ENCODE measurements around the gene CDC42BPB. TPM values are rescaled to one million over a fixed set of nuclear protein-coding genes. Genes with fewer than 3 reads are reported as not detected.

CDC42BPB gene
- total RNA-seq, 2 experiments from 2014 or later: 6.4 to 7.4 TPM

DNA sequence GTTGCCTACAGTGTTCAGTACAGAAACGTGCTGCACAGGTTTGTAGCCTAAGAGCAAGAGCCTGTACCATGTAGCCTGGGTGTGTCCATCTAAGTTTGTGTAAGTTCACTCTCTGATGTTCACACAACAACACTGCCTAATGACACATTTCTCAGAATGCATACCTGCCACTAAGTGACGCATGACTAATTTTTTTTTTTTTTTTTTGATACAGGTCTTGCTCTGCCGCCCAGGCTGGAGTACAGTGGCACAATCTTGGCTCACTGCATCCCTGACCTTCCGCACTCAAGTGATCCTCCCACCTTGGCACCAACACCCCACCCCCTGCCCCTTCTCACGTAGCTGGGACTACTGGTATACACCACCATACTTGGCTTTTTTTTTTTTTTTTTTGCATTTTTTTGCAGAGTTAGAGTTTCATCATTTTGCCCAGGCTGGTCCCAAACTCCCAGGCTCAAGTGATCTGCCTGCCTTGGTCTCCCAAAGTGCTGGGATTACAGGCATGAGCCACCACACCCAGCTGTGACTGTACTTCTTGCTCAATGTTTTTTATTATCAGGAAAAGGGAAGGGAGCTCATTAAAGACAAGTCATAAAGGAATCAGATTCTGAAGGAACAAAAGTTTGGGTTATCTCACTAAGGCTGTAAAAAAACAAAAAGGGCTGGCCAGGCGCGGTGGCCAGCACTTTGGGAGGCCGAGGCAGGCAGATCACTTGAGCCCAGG is 10.0 kb upstream of the CDC42BPB start:
- H3K4me3 Mint-ChIP-seq: no peak overlapping the region
- no peaks in the 10 kb centered on the region for H3K27me3 Mint-ChIP-seq
- no peak overlapping the region for H3K27ac Mint-ChIP-seq
- intact Hi-C loops (cut with micrococcal nuclease): no loop called here
- no peaks in the 10 kb centered on the region for H3K9me3 Mint-ChIP-seq
- no peaks in the 10 kb centered on the region for H3K4me1 Mint-ChIP-seq (ENCODE audit: low read depth)
- DNase-seq: no peak
- no peaks in the 10 kb centered on the region for H3K36me3 Mint-ChIP-seq
- CTCF ChIA-PET: interaction anchor here (1.1 kb wide), 1 partner anchor 37 kb away, joined by 3 read pairs; no protein-coding TSS in a partner anchor
- POLR2A ChIA-PET: no interaction called here

DNA sequence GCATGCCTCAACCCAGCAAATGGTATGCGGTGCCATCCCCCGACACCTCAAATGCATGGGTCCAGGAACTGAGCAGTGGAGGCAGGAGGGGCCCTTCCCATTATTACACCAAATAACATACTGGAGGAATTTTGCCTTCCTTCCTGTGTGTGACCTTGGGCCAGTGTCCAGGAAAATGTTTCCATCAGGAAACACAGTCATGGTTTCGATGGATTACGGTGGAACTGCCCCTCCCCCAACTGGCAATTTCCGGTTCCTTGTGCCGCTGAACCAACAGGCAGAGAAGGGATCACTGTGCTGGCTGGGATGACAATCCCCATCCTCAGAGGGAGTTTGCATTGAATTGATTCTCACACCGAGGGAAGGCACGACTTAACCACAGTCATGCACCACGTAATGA is 9.1 kb upstream of the CDC42BPB start:
- H3K4me3 Mint-ChIP-seq: no peak overlapping the region
- H3K27me3 Mint-ChIP-seq: no peaks in the 10 kb centered on the region
- POLR2A ChIA-PET: no interaction called here
- CTCF ChIA-PET: no interaction called here
- intact Hi-C loops (cut with micrococcal nuclease): no loop called here
- H3K9me3 Mint-ChIP-seq: no peaks in the 10 kb centered on the region
- H3K36me3 Mint-ChIP-seq: no peaks in the 10 kb centered on the region
- no peak for DNase-seq
- H3K4me1 Mint-ChIP-seq (ENCODE audit: low read depth): no peaks in the 10 kb centered on the region
- no peak overlapping the region for H3K27ac Mint-ChIP-seq

DNA sequence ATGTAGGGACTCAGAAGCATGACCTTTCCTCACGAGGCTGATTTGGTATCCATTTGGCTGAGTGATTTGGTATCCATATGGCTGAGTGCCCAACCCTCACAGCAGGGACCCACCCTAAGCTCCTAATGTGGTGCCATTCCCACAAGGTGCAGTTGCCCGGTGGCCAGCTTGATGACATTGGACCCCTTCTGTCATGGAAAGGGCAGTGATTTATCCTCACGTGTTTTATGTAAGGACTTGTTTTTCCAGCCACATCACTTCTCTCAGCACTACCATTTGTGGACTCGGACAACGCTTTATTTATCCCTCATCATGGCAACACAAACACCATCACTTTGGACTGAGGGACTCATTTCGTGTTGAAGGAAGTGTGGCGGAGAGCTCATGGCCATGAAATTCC is 8.5 kb upstream of the CDC42BPB start:
- Mint-ChIP-seq H3K4me1 (ENCODE audit: low read depth) (no peaks in the 10 kb centered on the region), H3K9me3 (no peaks in the 10 kb centered on the region), H3K27me3 (no peaks in the 10 kb centered on the region), H3K4me3 (no peak overlapping the region), H3K27ac (no peak overlapping the region), H3K36me3 (no peaks in the 10 kb centered on the region)
- DNase-seq: no peak
- intact Hi-C loops (cut with micrococcal nuclease): no loop called here
- POLR2A ChIA-PET: no interaction called here
- CTCF ChIA-PET: no interaction called here

DNA sequence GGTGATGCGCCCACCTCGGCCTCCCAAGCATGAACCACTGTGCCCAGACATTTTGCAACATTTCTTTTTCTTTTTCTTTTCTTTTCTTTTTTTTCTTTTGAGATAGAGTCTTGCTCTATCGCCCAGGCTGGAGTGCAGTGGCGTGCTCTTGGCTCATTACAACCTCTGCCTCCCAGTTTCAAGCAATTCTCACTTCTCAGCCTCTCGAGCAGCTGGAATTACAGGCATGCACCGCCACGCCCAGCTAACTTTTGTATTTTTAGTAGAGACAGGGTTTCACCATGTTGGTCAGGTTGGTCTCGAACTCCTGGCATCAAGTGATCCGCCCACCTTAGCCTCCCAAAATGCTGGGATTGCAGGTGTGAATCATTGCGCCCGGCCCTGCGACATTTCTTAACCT is 7.6 kb upstream of the CDC42BPB start:
- no peaks in the 10 kb centered on the region for H3K36me3 Mint-ChIP-seq
- POLR2A ChIA-PET: no interaction called here
- CTCF ChIA-PET: no interaction called here
- no peak for DNase-seq
- H3K27ac Mint-ChIP-seq: no peak overlapping the region
- H3K4me1 Mint-ChIP-seq (ENCODE audit: low read depth): no peaks in the 10 kb centered on the region
- H3K9me3 Mint-ChIP-seq: no peaks in the 10 kb centered on the region
- H3K4me3 Mint-ChIP-seq: no peak overlapping the region
- intact Hi-C loops (cut with micrococcal nuclease): no loop called here
- H3K27me3 Mint-ChIP-seq: peaks cover 3% of the 10 kb centered on the region

DNA sequence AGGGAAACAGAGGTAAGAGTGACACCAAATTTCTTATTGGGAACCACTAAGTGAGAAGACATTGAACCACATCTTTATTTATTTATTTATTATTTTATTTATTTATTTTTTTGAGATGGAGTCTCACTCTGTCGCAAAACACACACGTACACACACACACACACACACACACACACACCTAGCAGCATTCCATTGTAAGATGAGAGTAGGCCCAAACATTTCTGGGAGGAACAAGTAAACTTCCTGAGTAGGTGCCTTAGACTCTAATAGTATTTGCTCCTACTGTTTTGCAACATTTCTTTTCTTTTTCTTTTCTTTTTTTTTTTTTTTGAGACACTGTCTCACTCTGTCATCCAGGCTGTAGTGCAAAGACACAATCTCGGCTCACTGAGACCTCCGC is 7.1 kb upstream of the CDC42BPB start:
- no peak overlapping the region for H3K27ac Mint-ChIP-seq
- H3K27me3 Mint-ChIP-seq: peaks cover 7% of the 10 kb centered on the region
- DNase-seq: no peak
- no peaks in the 10 kb centered on the region for H3K36me3 Mint-ChIP-seq
- no peaks in the 10 kb centered on the region for H3K4me1 Mint-ChIP-seq (ENCODE audit: low read depth)
- ChIA-PET CTCF (interaction anchor here (1.4 kb wide), 1 partner anchor 370 kb away, joined by 5 read pairs; no protein-coding TSS in a partner anchor), POLR2A (no interaction called here)
- intact Hi-C loops (cut with micrococcal nuclease): no loop called here
- H3K9me3 Mint-ChIP-seq: no peaks in the 10 kb centered on the region
- no peak overlapping the region for H3K4me3 Mint-ChIP-seq

DNA sequence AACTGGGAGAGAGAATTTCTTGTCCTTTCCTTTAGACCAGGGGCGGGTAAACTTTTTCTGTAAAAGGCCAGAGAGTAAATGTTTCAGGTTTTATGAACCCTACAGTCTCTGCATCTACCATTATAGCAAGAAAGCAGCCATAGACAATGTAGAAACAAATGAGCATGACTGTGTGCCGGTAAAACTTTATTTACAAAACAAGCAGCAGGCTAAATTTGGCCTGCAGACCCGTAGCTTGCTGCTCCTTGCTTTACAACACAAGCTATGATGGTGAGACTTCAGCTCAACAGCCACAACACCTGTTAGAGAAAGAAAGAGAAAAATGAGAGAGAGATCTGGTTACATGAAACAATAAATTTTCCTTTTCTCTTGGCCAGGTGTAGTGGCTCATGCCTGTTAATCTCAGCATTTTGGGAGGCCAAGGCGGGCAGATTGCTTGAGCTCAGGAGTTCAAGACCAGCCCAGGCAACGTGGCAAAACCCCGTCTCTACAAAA is 4.2 kb upstream of the CDC42BPB start:
- no peak overlapping the region for H3K27ac Mint-ChIP-seq
- H3K36me3 Mint-ChIP-seq: no peaks in the 10 kb centered on the region
- POLR2A ChIA-PET: no interaction called here
- CTCF ChIA-PET: no interaction called here
- H3K4me1 Mint-ChIP-seq (ENCODE audit: low read depth): no peaks in the 10 kb centered on the region
- peaks cover 12% of the 10 kb centered on the region for H3K27me3 Mint-ChIP-seq
- no peak overlapping the region for H3K4me3 Mint-ChIP-seq
- intact Hi-C loops (cut with micrococcal nuclease): no loop called here
- H3K9me3 Mint-ChIP-seq: no peaks in the 10 kb centered on the region
- no peak for DNase-seq

DNA sequence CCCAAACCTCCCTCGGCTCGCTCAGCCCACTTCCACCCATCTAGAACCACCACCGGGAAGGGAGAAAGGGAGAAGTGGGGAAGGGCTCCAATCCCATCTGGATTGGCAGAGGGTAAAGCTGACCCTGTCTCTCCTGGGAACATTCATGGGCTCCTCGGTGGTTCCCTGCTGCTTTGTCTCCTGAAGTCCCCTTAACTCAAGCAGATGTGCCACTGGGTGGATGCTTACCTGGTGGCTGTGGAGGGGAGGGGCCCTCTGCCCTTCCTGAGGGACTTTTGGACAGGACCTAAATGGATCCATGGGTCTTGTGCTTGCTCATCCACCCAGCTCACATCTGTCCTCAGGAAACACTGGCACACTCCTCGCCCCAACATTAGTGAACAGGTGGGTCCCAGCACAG is 2.2 kb upstream of the CDC42BPB start:
- no peaks in the 10 kb centered on the region for H3K4me1 Mint-ChIP-seq (ENCODE audit: low read depth)
- peaks cover 12% of the 10 kb centered on the region for H3K27me3 Mint-ChIP-seq
- no peaks in the 10 kb centered on the region for H3K36me3 Mint-ChIP-seq
- DNase-seq: no peak
- H3K4me3 Mint-ChIP-seq: no peak overlapping the region
- CTCF ChIA-PET: no interaction called here
- POLR2A ChIA-PET: no interaction called here
- intact Hi-C loops (cut with micrococcal nuclease): no loop called here
- H3K27ac Mint-ChIP-seq: no peak overlapping the region
- H3K9me3 Mint-ChIP-seq: no peaks in the 10 kb centered on the region

DNA sequence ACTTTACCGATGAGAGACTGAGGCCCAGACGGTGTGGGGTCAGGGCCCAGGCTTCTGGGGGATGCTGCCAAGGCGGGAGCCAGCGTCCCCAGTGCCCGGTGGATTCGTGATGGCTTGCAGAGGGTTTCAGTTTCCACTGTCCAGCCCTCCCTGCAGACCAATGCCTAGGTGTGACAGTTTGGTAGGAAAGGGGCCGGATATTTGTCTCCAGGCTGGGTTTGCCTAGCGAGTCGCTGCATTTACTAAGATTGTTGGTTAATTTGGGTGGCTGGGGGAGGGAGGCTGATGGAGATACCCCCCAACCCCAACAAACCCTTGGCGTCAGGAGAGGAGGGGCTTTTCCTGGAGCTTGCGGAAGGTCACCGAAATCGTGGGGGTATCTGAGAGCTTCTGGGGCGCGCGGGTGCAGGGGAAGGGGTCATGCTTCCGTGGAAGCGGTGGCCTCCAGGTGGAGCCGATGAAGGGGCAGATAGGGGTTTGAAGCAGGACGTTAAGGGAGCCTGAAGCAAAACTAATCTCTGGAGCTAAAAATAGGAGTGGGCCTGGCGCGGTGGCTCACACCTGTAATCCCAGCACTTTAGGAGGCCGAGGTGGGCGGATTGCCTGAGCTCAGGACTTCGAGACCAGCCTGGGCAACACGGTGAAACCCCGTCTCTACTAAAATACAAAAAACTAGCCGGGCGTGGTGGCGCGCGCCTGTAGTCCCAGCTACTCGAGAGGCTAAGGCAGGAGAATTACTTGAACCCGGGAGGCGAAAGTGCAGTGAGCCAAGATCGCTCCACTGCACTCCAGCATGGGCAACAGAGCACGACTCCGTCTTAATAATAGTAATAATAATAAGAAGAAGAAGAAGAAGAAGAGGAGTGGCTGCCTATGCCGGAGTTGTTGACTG is 1.1 kb upstream of the CDC42BPB start:
- Mint-ChIP-seq H3K4me3 (no peak overlapping the region), H3K4me1 (ENCODE audit: low read depth) (no peaks in the 10 kb centered on the region), H3K36me3 (no peaks in the 10 kb centered on the region), H3K9me3 (no peaks in the 10 kb centered on the region), H3K27ac (no peak overlapping the region), H3K27me3 (peaks cover 12% of the 10 kb centered on the region)
- intact Hi-C loops (cut with micrococcal nuclease): no loop called here
- POLR2A ChIA-PET: no interaction called here
- no peak for DNase-seq
- CTCF ChIA-PET: interaction anchor here (0.8 kb wide), 1 partner anchor 47 kb away, joined by 3 read pairs; no protein-coding TSS in a partner anchor

DNA sequence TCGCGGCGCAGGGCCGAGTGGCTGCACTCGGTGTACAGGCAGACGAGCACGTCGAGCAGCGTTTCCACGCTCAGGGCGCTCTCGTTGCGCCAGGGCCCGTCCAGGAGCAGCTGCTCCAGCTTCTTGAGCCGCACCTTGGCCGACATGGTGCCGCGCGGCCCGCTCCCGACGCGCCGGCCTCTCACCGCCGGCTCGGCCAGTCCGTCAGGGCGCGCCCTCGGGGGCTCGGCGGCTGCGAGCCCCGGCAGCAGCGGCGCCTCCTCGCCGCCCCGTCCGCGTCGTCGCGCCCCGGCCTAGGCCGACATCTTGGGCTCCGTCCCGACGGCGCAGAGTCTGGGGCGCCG is 349 bp downstream of the CDC42BPB start:
- peaks cover 12% of the 10 kb centered on the region for H3K27me3 Mint-ChIP-seq
- H3K4me1 Mint-ChIP-seq (ENCODE audit: low read depth): no peaks in the 10 kb centered on the region
- ChIA-PET POLR2A (interaction anchor here (0.6 kb wide), 1 partner anchor 14 kb away, joined by 3 read pairs; no protein-coding TSS in a partner anchor), CTCF (interaction anchor here (1.0 to 1.1 kb wide), 2 partner anchors 17 to 333 kb away, joined by 3 read pairs; no protein-coding TSS in a partner anchor)
- H3K36me3 Mint-ChIP-seq: no peaks in the 10 kb centered on the region
- no peak for DNase-seq
- H3K27ac Mint-ChIP-seq: no peak overlapping the region
- intact Hi-C loops (cut with micrococcal nuclease): no loop called here
- no peaks in the 10 kb centered on the region for H3K9me3 Mint-ChIP-seq
- no peak overlapping the region for H3K4me3 Mint-ChIP-seq

DNA sequence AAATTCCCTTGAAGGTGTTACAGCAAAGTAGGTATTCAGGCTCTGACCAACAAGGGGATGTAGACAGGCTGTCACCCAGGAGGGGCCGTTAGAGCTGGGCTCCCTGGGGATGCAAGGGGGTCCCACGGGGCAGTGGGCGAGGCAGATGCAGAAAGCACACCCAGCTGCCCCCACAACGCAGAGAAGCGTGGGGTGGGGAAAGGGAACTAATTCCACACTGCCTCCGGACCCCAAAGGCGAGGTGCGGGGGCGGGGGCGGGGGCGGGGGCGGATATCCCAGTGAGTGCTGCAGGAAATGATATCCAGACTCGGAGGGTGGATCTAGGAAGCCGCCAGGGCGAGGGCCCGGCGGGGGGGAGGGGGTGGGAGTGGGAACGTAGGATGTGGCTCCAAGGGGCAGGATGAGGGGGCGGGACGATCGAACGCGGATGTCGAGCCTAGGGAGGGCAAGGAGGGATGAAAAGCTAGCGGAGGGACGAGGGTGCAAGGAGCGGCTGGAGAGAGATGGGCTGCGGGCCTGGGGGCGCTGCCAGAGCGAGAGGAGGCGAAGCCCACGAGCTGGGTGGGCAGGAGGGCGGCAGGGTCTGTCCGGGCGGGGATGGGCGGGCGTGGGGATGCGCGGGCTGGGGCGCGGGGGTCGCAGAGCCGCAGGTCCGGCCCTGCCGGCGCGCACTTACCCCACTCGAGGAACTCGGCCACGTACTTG is 874 bp downstream of the CDC42BPB start:
- peak overlapping the region; percentile 64 for H3K4me3 Mint-ChIP-seq

DNA sequence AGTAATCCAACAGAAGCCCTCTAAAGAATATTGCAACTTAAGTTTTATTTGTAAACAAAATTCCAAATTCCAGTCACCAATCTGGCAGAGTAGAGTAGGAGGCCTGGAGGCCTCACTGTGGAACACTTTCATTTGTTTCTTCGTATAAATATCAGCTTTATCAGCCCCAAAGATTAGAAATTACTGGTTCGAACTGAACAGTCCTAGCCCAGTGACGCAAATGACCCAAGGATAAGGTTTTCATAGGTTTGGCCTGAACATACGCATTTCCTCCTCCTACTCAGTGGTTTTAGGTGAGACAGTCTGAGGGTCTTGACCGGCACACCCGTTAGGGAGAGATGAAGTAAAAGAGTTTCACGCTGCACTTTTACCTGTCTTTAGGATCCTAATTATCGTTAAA is 1.7 kb downstream of the CDC42BPB start:
- POLR2A ChIA-PET: no interaction called here
- Mint-ChIP-seq H3K36me3 (no peaks in the 10 kb centered on the region), H3K9me3 (no peaks in the 10 kb centered on the region), H3K4me1 (ENCODE audit: low read depth) (no peaks in the 10 kb centered on the region), H3K4me3 (peak overlapping the region; percentile 64), H3K27ac (no peak overlapping the region), H3K27me3 (peaks cover 12% of the 10 kb centered on the region)
- CTCF ChIA-PET: no interaction called here
- no peak for DNase-seq
- intact Hi-C loops (cut with micrococcal nuclease): no loop called here

More for the DNA sequence above, 874 bp downstream of the CDC42BPB start:
- H3K27me3 Mint-ChIP-seq: peaks cover 12% of the 10 kb centered on the region
- no peaks in the 10 kb centered on the region for H3K9me3 Mint-ChIP-seq
- H3K27ac Mint-ChIP-seq: no peak overlapping the region
- intact Hi-C loops (cut with micrococcal nuclease): no loop called here
- no peaks in the 10 kb centered on the region for H3K36me3 Mint-ChIP-seq
- CTCF ChIA-PET: interaction anchor here (1.0 to 1.1 kb wide), 2 partner anchors 18 to 334 kb away, joined by 3 read pairs; no protein-coding TSS in a partner anchor
- POLR2A ChIA-PET: interaction anchor here (0.6 kb wide), 1 partner anchor 13 kb away, joined by 3 read pairs; no protein-coding TSS in a partner anchor
- no peaks in the 10 kb centered on the region for H3K4me1 Mint-ChIP-seq (ENCODE audit: low read depth)
- DNase-seq: peak; percentile 25

DNA sequence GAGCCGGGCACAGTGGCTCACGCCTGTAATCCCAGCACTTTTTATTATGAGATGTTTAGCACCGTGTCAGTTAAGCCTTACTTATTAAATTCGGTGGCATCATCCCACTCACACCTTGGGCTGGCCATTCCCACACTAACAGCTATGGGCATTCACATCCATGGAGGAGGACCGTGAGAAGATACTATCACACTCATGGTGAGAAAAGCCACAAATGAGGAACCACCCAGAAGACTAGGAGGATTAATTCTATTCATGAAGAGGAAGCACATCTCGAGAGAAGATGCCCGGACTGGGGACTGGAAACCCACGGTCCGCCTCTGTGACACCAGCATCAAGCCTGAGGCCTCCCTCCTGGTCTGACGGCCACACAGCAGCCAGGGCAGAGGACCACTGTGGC is 4.9 kb downstream of the CDC42BPB start:
- Mint-ChIP-seq H3K4me1 (ENCODE audit: low read depth) (no peaks in the 10 kb centered on the region), H3K36me3 (no peaks in the 10 kb centered on the region), H3K4me3 (no peak overlapping the region), H3K27ac (no peak overlapping the region), H3K27me3 (no peaks in the 10 kb centered on the region), H3K9me3 (no peaks in the 10 kb centered on the region)
- intact Hi-C loops (cut with micrococcal nuclease): no loop called here
- DNase-seq: no peak
- POLR2A ChIA-PET: no interaction called here
- CTCF ChIA-PET: interaction anchor here (0.9 kb wide), 1 partner anchor 24 kb away, joined by 3 read pairs; no protein-coding TSS in a partner anchor

Measured in activated CD4-positive, alpha-beta memory T cell treated with anti-CD3 and anti-CD28 coated beads for 36 hours (primary cell).